Thyroid gland (tissue), 4 donors: Measurements from ENCODE around the gene PTH. TPM values are rescaled to one million over a fixed set of nuclear protein-coding genes. Genes with fewer than 3 reads are reported as not detected.

Experiments used
- DNase-seq, 2 donors: peaks; one replicate each; pipeline ENCODE4 v3.0.0-alpha.2; 2019
- H3K27ac ChIP-seq, 3 donors: fragments of 200-600 bp; sonication (generic); 1 replicate in 2 of 3; 2 replicates in 1 of 3; pipeline ENCODE4 v1.5.1; 2016 to 2019; ENCODE audit warnings: mild to moderate bottlenecking in 1 of 3, moderate library complexity in 1 of 3
- H3K27me3 ChIP-seq: fragments of 200-600 bp; sonication (generic); one replicate; pipeline ENCODE4 v1.5.1; 2019
- H3K36me3 ChIP-seq, 2 donors: fragments of 200-600 bp; sonication (generic); one replicate each; pipeline ENCODE4 v1.5.1; 2016 to 2019
- H3K4me1 ChIP-seq, 2 donors: fragments of 200-600 bp; sonication (generic); one replicate each; pipeline ENCODE4 v1.5.1; 2017 to 2019
- H3K4me3 ChIP-seq, 3 donors: fragments of 200-600 bp; sonication (generic); replicated peaks in 1 of 3; 1 replicate in 2 of 3; 2 replicates in 1 of 3; pipeline ENCODE4 v1.5.1; 2016; ENCODE audit warnings: mild to moderate bottlenecking in 1 of 3
- H3K9me3 ChIP-seq: fragments of 200-600 bp; sonication (generic); one replicate; pipeline ENCODE4 v1.5.1; 2017
- POLR2A ChIP-seq, 2 donors: fragments of 450-650 bp; IDR thresholded peaks; one replicate each; pipeline ENCODE4 v1.6.1; 2017; ENCODE audit warnings: antibody characterized with exemption in 2 of 2, mild to moderate bottlenecking in 2 of 2, moderate library complexity in 1 of 2
- WGBS, 2 donors: methylation state at CpG; one replicate each; pipeline ENCODE4 v1.1.5; 2017; 5-methylcytosine and 5-hydroxymethylcytosine counted together
- intact Hi-C: fragments of 100-400 bp; cut with DNase I; formaldehyde crosslinking; loops from one replicate; pipeline ENCODE4 v1.15.1; 2023
- total RNA-seq, 4 donors: library from RNA; depleted of rRNA; stranded (reverse); fragments of >200 nt; gene quantifications; one replicate each; pipeline ENCODE4 v1.2.3, GENCODE V29; 2016
- TF ChIP-seq, protein P1 (sequence below), 6 experiments: fragments of 200-600 bp in 3 of 6; fragments of 450-650 bp in 3 of 6; sonication (generic) in 3 of 6; IDR thresholded peaks; one replicate each; pipeline ENCODE4 v1.5.1; 2016 to 2019; ENCODE audit warnings: antibody characterized with exemption in 6 of 6, mild to moderate bottlenecking in 2 of 6, inconsistent platforms in 1 of 6, moderate library complexity in 1 of 6

Gene PTH
- total RNA-seq, 4 donors from 2014 or later, result not detected

DNA sequence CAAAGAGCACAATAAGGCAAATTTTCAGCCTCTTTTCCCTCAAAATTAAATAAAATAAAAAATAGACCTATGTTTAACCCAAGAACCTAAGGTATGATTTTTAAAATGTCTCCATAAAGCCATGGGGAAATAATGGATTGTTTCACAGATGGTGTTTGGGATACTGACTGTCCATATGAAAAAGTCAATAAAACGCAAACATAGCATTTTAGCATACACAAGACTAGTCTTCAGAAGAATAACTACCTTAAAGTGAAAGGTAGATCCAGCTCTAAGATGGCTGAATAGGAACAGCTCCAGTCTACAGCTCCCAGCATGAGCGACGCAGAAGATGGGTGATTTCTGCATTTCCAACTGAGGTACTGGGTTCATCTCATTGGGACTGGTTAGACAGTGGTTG lies 16.1 kb downstream of the PTH start:
- Histone ChIP-seq H3K36me3 (no peaks in the 10 kb centered on the region), H3K4me3 (no peak overlapping the region), H3K4me1 (no peaks in the 10 kb centered on the region), H3K9me3 (no peaks in the 10 kb centered on the region), H3K27ac (no peak overlapping the region), H3K27me3 (no peaks in the 10 kb centered on the region)
- intact Hi-C loops, result no loop called here
- TF ChIP-seq, protein P1, sequence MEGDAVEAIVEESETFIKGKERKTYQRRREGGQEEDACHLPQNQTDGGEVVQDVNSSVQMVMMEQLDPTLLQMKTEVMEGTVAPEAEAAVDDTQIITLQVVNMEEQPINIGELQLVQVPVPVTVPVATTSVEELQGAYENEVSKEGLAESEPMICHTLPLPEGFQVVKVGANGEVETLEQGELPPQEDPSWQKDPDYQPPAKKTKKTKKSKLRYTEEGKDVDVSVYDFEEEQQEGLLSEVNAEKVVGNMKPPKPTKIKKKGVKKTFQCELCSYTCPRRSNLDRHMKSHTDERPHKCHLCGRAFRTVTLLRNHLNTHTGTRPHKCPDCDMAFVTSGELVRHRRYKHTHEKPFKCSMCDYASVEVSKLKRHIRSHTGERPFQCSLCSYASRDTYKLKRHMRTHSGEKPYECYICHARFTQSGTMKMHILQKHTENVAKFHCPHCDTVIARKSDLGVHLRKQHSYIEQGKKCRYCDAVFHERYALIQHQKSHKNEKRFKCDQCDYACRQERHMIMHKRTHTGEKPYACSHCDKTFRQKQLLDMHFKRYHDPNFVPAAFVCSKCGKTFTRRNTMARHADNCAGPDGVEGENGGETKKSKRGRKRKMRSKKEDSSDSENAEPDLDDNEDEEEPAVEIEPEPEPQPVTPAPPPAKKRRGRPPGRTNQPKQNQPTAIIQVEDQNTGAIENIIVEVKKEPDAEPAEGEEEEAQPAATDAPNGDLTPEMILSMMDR (IDR thresholded peaks at IDR 0.05), result no peak
- TF ChIP-seq POLR2A (IDR thresholded peaks at IDR 0.05), result no peak
- WGBS, 2 donors, result 93 to 95% methylated on average over 3 of the region's 3 CpGs
- DNase-seq, result no peak

DNA sequence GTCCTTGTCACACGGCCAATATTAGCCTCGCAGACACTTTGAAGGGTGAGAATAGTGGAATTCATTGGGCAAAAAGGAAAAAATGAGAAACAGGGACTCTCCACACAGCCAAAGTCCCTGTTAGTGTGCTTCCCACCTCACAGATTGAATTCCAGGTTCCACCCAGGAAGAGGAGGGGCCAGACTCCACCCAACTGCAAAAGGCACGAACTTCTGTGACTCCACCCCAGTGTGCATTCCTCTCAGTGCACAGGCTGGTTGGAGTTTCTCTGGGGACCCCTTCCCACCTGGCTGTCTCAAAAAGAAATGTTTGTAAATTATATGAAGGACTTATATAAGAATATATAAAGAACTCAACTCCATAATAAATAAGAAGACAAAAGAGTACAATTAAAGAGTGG lies 20.7 kb downstream of the PTH start:
- Histone ChIP-seq H3K4me3 (no peak overlapping the region), H3K4me1 (no peaks in the 10 kb centered on the region), H3K36me3 (no peaks in the 10 kb centered on the region), H3K9me3 (no peaks in the 10 kb centered on the region), H3K27ac (no peak overlapping the region), H3K27me3 (no peaks in the 10 kb centered on the region)
- TF ChIP-seq, protein P1 (IDR thresholded peaks at IDR 0.05), result no peak
- TF ChIP-seq POLR2A (IDR thresholded peaks at IDR 0.05), result no peak
- no peak for DNase-seq
- intact Hi-C loops, result no loop called here
- WGBS, 2 donors, result 81 to 82% methylated on average over 3 of the region's 3 CpGs

DNA sequence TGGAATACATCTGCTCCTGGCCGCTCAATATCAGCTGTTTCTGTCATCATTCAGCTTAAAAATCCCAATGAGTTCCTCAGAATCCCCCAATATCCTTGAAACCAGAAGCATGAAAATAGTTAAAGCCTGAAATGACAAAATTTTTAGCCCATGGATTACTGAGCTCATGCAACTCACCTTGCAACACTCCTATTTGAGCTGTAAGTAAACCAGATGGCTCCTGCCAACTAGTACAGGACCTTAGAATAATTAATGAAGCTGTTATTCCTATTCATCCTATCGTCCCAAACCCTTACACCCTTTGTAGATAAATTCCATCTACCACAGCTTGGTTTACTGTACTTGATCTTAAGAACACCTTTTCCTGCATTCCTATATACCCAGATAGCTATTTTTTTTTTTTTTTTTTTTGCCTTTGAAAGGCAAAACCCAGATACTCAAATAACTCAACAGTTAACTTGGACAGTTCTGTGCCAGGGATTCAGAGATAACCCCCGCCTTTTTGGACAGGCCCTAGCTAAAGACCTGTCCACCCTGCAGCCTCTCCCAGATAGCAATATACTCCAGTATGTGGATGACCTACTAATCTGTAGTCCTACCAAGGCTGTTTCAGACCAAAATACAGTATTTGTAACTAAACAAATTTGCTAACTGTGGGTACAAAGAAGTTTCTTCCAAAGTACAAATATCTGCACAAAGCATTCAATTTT lies 22.6 kb downstream of the PTH start:
- intact Hi-C loops, result no loop called here
- H3K9me3 ChIP-seq, result no peaks in the 10 kb centered on the region
- DNase-seq, result no peak
- H3K27me3 ChIP-seq, result no peaks in the 10 kb centered on the region
- TF ChIP-seq, protein P1 (IDR thresholded peaks at IDR 0.05), result no peak
- no peak for TF ChIP-seq POLR2A (IDR thresholded peaks at IDR 0.05)
- no peaks in the 10 kb centered on the region for H3K36me3 ChIP-seq
- H3K4me1 ChIP-seq, result no peaks in the 10 kb centered on the region
- no peak overlapping the region for H3K27ac ChIP-seq
- 60 to 84% methylated on average over 3 of the region's 3 CpGs for WGBS, 2 donors
- H3K4me3 ChIP-seq, result no peak overlapping the region

DNA sequence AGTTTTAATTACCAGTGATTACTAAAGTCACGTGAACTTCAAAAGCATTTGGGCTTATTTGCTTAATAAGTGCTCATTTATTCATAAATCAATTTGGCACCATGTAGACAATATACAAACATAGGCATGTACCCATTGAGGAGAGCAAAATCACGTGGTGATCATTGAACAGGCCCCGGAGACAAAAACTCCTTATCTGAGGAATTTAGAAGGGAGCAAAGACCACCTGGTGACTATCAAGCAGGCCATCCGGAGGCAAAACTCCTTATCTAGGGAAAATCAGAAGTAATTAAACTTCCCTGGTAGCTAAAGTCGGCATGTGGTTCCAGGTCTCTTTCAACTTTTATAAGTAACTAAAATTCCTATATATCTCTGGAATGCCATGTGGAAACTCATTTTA lies 27.0 kb downstream of the PTH start:
- WGBS, 2 donors, result 45 to 49% methylated on average over 5 of the region's 5 CpGs
- Histone ChIP-seq H3K4me3 (no peak overlapping the region), H3K4me1 (peaks cover 2 to 3% of the 10 kb centered on the region in 2 donors), H3K27me3 (no peaks in the 10 kb centered on the region), H3K36me3 (no peaks in the 10 kb centered on the region), H3K9me3 (no peaks in the 10 kb centered on the region), H3K27ac (no peak overlapping the region)
- intact Hi-C loops, result loop anchor here (10.0 kb wide), 1 partner anchor 264 kb away; no protein-coding TSS in a partner anchor
- TF ChIP-seq, protein P1 (IDR thresholded peaks at IDR 0.05), result no peak
- no peak for TF ChIP-seq POLR2A (IDR thresholded peaks at IDR 0.05)
- no peak for DNase-seq

DNA sequence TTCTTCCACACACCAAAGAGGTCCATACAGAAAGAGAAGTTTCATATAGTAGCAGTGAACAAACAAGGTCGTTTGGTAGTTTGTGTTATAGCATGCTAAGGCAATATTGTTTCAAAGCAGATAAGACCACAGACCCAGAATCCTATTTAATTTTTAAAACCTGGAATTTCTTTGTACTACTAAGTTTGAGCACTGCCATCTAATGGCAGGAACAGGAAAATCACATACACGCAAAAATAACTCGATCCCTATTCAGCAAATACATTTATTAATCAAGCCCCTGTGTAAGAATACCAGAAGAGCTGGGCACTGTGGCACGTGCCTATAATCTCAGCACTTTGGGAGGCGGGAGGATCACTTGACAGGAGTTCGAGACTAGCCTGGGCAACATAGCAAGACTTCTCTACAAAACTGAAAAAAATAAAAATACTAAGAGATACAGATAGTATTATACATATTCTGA lies 29.9 kb downstream of the PTH start:
- Histone ChIP-seq H3K36me3 (no peaks in the 10 kb centered on the region), H3K4me3 (no peak overlapping the region), H3K27ac (no peak overlapping the region), H3K4me1 (peaks cover 5 to 9% of the 10 kb centered on the region in 2 donors), H3K27me3 (no peaks in the 10 kb centered on the region), H3K9me3 (no peaks in the 10 kb centered on the region)
- TF ChIP-seq, protein P1 (IDR thresholded peaks at IDR 0.05), result peak in 5 of 6 experiments; percentile 16 to 60 (median 49)
- TF ChIP-seq POLR2A (IDR thresholded peaks at IDR 0.05), result no peak
- intact Hi-C loops, result loop anchor here (10.0 kb wide), 1 partner anchor 261 kb away; no protein-coding TSS in a partner anchor
- no peak for DNase-seq
- WGBS, 2 donors, result 4 to 7% methylated on average over 6 of the region's 6 CpGs
